ENCODE measurements around the gene DENND5B. TPM values are rescaled to one million over a fixed set of nuclear protein-coding genes. Genes with fewer than 3 reads are reported as not detected.

Gene DENND5B
- total and polyA plus RNA-seq, 4 donors: 4.5 to 23.1 (median 9.3) TPM

DNA sequence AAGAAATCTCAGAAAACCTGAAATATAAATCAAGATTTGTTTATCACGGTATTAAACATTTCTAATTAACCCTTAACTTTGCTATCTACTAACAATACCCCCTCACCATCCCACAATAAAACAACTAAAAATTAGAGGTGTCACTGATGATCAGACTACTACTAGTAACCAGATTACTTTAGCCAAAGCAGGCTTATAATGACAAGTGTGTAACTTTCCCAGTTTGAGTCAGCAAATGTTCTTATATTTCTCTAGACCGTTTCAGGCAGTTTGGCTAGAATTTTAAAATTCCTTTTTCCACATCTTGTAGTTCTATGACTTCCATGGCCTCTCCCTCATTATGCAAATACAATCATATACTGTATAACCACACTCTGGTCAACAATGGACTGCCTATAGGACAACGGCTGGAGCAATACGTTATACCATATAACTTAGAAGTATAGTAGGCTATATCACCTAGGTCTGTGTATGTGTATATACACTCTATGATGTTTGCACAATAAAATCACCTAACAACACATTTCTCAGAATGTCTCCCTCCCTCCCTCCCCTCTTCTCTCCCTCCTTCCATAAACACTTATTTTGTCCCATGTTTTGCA lies 102.1 kb downstream of the DENND5B start (continued):
- no peak for TF ChIP-seq EGR1 (IDR thresholded peaks at IDR 0.05; ENCODE audit: low read depth in 2 of 2)

DNA sequence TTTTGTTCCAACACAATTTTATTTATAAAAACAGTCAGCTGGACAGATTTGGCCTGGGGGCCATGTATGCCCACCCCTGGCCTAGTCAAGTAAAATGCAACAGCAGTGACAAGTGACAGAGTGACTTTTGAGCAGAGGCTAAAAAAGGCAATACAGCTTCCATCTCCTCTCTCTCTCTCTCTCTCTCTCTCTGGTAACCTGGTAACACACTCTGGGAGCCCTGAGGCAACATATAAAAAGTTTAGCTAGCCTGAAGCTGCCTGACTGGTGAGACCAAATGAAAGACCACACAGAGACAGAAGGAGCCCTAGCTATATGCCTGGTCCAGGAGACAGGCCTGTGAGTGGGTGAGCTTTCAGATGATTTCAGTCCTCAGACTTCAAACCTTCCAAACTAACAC lies 105.4 kb downstream of the DENND5B start:
- TF ChIP-seq, protein P1, sequence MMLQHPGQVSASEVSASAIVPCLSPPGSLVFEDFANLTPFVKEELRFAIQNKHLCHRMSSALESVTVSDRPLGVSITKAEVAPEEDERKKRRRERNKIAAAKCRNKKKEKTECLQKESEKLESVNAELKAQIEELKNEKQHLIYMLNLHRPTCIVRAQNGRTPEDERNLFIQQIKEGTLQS (IDR thresholded peaks at IDR 0.05): no peak
- TF ChIP-seq, protein P2, sequence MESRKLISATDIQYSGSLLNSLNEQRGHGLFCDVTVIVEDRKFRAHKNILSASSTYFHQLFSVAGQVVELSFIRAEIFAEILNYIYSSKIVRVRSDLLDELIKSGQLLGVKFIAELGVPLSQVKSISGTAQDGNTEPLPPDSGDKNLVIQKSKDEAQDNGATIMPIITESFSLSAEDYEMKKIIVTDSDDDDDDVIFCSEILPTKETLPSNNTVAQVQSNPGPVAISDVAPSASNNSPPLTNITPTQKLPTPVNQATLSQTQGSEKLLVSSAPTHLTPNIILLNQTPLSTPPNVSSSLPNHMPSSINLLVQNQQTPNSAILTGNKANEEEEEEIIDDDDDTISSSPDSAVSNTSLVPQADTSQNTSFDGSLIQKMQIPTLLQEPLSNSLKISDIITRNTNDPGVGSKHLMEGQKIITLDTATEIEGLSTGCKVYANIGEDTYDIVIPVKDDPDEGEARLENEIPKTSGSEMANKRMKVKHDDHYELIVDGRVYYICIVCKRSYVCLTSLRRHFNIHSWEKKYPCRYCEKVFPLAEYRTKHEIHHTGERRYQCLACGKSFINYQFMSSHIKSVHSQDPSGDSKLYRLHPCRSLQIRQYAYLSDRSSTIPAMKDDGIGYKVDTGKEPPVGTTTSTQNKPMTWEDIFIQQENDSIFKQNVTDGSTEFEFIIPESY (IDR thresholded peaks at IDR 0.05): no peak
- TF ChIP-seq HNF4G (IDR thresholded peaks at IDR 0.05) (no peak), HNF4A (conservative IDR thresholded peaks at IDR 0.05) (no peak)
- Histone ChIP-seq H3K27ac (ENCODE audit: low read depth in 1 of 2, low read length in 2 of 2) (no peak overlapping the region), H3K27me3 (ENCODE audit: control insufficient read depth in 4 of 4, insufficient read depth in 4 of 4, low read length in 3 of 4) (no peaks in the 10 kb centered on the region), H3K4me3 (ENCODE audit: low read depth in 1 of 3, low read length in 3 of 3) (no peak overlapping the region), H3K9me3 (ENCODE audit: control insufficient read depth in 4 of 4, low read length in 3 of 4) (no peaks in the 10 kb centered on the region), H3K9ac (ENCODE audit: low read depth in 1 of 2, low read length in 2 of 2) (no peak overlapping the region), H3K4me1 (ENCODE audit: control insufficient read depth in 4 of 4, insufficient read depth in 4 of 4, low read length in 3 of 4) (peaks cover 0 to 4% (median 2%) of the 10 kb centered on the region in 4 donors), H3K36me3 (ENCODE audit: control insufficient read depth in 4 of 4, insufficient read depth in 3 of 4, low read depth in 1 of 4, low read length in 3 of 4) (peaks cover 0 to 12% (median 4%) of the 10 kb centered on the region in 4 donors)
- no peak for DNase-seq (ENCODE audit: low spot score)

DNA sequence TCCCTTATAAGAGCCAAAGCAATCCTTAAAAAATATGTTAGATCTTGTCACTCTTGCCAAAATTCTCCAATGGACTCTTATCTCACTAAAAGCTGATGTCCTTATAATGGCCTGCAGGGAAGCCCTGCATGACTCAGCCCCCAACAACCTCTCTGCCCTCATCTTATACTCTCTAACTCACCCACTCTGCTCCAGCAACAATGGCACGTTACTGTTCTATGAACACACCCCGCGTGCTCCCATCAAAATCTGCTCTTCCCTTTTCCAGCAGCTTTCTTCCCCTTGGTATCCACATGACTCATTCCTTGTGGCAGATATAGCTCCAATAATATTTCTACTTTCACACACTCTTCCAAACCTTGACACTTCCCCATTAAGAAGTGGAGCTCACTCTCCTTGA lies 108.1 kb downstream of the DENND5B start:
- peaks cover 0 to 5% (median 2%) of the 10 kb centered on the region in 4 donors for H3K36me3 ChIP-seq (ENCODE audit: control insufficient read depth in 4 of 4, insufficient read depth in 3 of 4, low read depth in 1 of 4, low read length in 3 of 4)
- H3K4me1 ChIP-seq (ENCODE audit: control insufficient read depth in 4 of 4, insufficient read depth in 4 of 4, low read length in 3 of 4): peaks cover 3 to 18% (median 8%) of the 10 kb centered on the region in 4 donors
- TF ChIP-seq YY1 (IDR thresholded peaks at IDR 0.05): no peak
- TF ChIP-seq, protein P2 (IDR thresholded peaks at IDR 0.05): no peak
- TF ChIP-seq JUND (IDR thresholded peaks at IDR 0.05): no peak
- no peak for TF ChIP-seq EGR1 (IDR thresholded peaks at IDR 0.05; ENCODE audit: low read depth in 2 of 2)
- no peak for TF ChIP-seq TAF1 (conservative IDR thresholded peaks at IDR 0.05)
- TF ChIP-seq FOXA1 (IDR thresholded peaks at IDR 0.05): no peak
- no peak for TF ChIP-seq RXRA (IDR thresholded peaks at IDR 0.05)
- TF ChIP-seq, protein P3, sequence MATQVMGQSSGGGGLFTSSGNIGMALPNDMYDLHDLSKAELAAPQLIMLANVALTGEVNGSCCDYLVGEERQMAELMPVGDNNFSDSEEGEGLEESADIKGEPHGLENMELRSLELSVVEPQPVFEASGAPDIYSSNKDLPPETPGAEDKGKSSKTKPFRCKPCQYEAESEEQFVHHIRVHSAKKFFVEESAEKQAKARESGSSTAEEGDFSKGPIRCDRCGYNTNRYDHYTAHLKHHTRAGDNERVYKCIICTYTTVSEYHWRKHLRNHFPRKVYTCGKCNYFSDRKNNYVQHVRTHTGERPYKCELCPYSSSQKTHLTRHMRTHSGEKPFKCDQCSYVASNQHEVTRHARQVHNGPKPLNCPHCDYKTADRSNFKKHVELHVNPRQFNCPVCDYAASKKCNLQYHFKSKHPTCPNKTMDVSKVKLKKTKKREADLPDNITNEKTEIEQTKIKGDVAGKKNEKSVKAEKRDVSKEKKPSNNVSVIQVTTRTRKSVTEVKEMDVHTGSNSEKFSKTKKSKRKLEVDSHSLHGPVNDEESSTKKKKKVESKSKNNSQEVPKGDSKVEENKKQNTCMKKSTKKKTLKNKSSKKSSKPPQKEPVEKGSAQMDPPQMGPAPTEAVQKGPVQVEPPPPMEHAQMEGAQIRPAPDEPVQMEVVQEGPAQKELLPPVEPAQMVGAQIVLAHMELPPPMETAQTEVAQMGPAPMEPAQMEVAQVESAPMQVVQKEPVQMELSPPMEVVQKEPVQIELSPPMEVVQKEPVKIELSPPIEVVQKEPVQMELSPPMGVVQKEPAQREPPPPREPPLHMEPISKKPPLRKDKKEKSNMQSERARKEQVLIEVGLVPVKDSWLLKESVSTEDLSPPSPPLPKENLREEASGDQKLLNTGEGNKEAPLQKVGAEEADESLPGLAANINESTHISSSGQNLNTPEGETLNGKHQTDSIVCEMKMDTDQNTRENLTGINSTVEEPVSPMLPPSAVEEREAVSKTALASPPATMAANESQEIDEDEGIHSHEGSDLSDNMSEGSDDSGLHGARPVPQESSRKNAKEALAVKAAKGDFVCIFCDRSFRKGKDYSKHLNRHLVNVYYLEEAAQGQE (IDR thresholded peaks at IDR 0.05): no peak
- TF ChIP-seq HNF4G (IDR thresholded peaks at IDR 0.05): no peak
- TF ChIP-seq GABPA (IDR thresholded peaks at IDR 0.05 in 1 of 2, conservative IDR thresholded peaks at IDR 0.05 in 1 of 2): no peak
- no peak for TF ChIP-seq RAD21 (IDR thresholded peaks at IDR 0.05)
- no peak for TF ChIP-seq HNF4A (conservative IDR thresholded peaks at IDR 0.05)
- TF ChIP-seq FOXA2 (IDR thresholded peaks at IDR 0.05): no peak
- TF ChIP-seq NR2F2 (IDR thresholded peaks at IDR 0.05): no peak
- no peak for TF ChIP-seq SP1 (IDR thresholded peaks at IDR 0.05)
- TF ChIP-seq, protein P4, sequence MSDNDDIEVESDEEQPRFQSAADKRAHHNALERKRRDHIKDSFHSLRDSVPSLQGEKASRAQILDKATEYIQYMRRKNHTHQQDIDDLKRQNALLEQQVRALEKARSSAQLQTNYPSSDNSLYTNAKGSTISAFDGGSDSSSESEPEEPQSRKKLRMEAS (IDR thresholded peaks at IDR 0.05): no peak
- no peak for DNase-seq (ENCODE audit: low spot score)
- H3K9me3 ChIP-seq (ENCODE audit: control insufficient read depth in 4 of 4, low read length in 3 of 4): no peaks in the 10 kb centered on the region
- WGBS: 91% methylated on average over 3 of the region's 3 CpGs
- no peaks in the 10 kb centered on the region for H3K27me3 ChIP-seq (ENCODE audit: control insufficient read depth in 4 of 4, insufficient read depth in 4 of 4, low read length in 3 of 4)
- H3K27ac ChIP-seq (ENCODE audit: low read depth in 1 of 2, low read length in 2 of 2): no peak overlapping the region
- no peak overlapping the region for H3K4me3 ChIP-seq (ENCODE audit: low read depth in 1 of 3, low read length in 3 of 3)
- no peak overlapping the region for H3K9ac ChIP-seq (ENCODE audit: low read depth in 1 of 2, low read length in 2 of 2)

Measured in liver (tissue), 9 donors.